A673 (cell line): ENCODE data around the gene H6PD. TPM values are rescaled to one million over a fixed set of nuclear protein-coding genes. Genes with fewer than 3 reads are reported as not detected.

Experiments
- BruUV-seq: library from RNA; stranded (reverse); fragments of 400-500 nt; replicated peaks from 2 replicates; lab custom pipeline; 2021; lab: Mats Ljungman, UMichigan
- CTCF ChIA-PET: fragments of 300-600 bp; sonication (Branson Sonifier 250); formaldehyde crosslinking; loops from one replicate; lab custom pipeline; 2022; ENCODE audit warnings: antibody characterized with exemption; lab: Charles Lee
- POLR2A ChIA-PET: fragments of 300-600 bp; sonication (Branson Sonifier 250); formaldehyde crosslinking; loops from one replicate; lab custom pipeline; 2022; ENCODE audit warnings: antibody characterized with exemption; ENCODE audit not compliant: low non-redundant PET; lab: Charles Lee
- DNase-seq: peaks from one replicate; pipeline ENCODE4 v3.0.0-alpha.2; 2015; ENCODE audit warnings: low spot score
- H3K27ac ChIP-seq: fragments of 200-600 bp; sonication (generic); 2 replicates; pipeline ENCODE4 v1.5.1; 2016; ENCODE audit warnings: mixed run types, low read depth, mild to moderate bottlenecking, mixed read lengths, antibody characterized with exemption, low read length; ENCODE audit not compliant: poor library complexity, severe bottlenecking
- H3K27me3 ChIP-seq: fragments of 200-600 bp; sonication (generic); replicated peaks from 2 replicates; pipeline ENCODE4 v1.6.1; 2017; ENCODE audit warnings: mixed run types, low read depth, mild to moderate bottlenecking, mixed read lengths, antibody characterized with exemption, low read length; ENCODE audit not compliant: insufficient read depth, poor library complexity
- H3K36me3 ChIP-seq: fragments of 200-600 bp; sonication (generic); 2 replicates; pipeline ENCODE4 v1.6.1; 2016; ENCODE audit warnings: mixed run types, mild to moderate bottlenecking, mixed read lengths, antibody characterized with exemption, low read length; ENCODE audit not compliant: insufficient read depth, poor library complexity, severe bottlenecking
- H3K4me1 ChIP-seq: fragments of 200-600 bp; sonication (generic); 2 replicates; pipeline ENCODE4 v1.6.1; 2017; ENCODE audit warnings: mixed run types, mild to moderate bottlenecking, mixed read lengths, antibody characterized with exemption, low read length; ENCODE audit not compliant: insufficient read depth, poor library complexity, severe bottlenecking
- H3K4me3 ChIP-seq: fragments of 200-600 bp; sonication (generic); 2 replicates; pipeline ENCODE4 v1.5.1; 2016; ENCODE audit warnings: low read depth, mixed run types, mild to moderate bottlenecking, mixed read lengths, low read length; ENCODE audit not compliant: poor library complexity, severe bottlenecking
- H3K9me3 ChIP-seq: fragments of 200-600 bp; sonication (generic); 2 replicates; pipeline ENCODE4 v1.6.1; 2016; ENCODE audit warnings: mixed run types, low read depth, mild to moderate bottlenecking, mixed read lengths, antibody characterized with exemption, low read length; ENCODE audit not compliant: poor library complexity, severe bottlenecking
- CTCF ChIP-seq: fragments of 300-800, 200-600 bp; sonication (generic); conservative IDR thresholded peaks from 2 replicates; pipeline ENCODE4 v1.5.1; 2017; ENCODE audit warnings: low read depth, mild to moderate bottlenecking, antibody characterized with exemption, low read length, moderate library complexity, mixed read lengths
- EZH2 ChIP-seq: fragments of 200-600 bp; sonication (generic); IDR thresholded peaks from 2 replicates; pipeline ENCODE4 v1.6.1; 2017; ENCODE audit warnings: borderline replicate concordance, low read depth, mild to moderate bottlenecking, mixed read lengths, antibody characterized with exemption, low read length; ENCODE audit not compliant: poor library complexity, severe bottlenecking
- intact Hi-C: fragments of 100-400 bp; cut with micrococcal nuclease; formaldehyde crosslinking; loops from one replicate; pipeline ENCODE4 v1.10.0; 2022; ENCODE audit not compliant: unreplicated experiment
- total RNA-seq: library from RNA; stranded (reverse); gene quantifications from 2 replicates; pipeline ENCODE4 v1.2.3, GENCODE V29; 2021

H6PD gene
- total RNA-seq, 1 experiment from 2014 or later = 6.2 TPM

GRCh38 chr1:9243066-9243739 lies 8.6 kb downstream of the H6PD start:
- Histone ChIP-seq H3K4me3 (no peak overlapping the region), H3K27ac (no peak overlapping the region), H3K36me3 (no peaks in the 10 kb centered on the region), H3K9me3 (no peaks in the 10 kb centered on the region), H3K4me1 (no peaks in the 10 kb centered on the region), H3K27me3 (no peaks in the 10 kb centered on the region)
- ChIA-PET CTCF (interaction anchor here (0.5 to 0.6 kb wide), 2 partner anchors 248 to 304 kb away, joined by 3 read pairs; no protein-coding TSS in a partner anchor), POLR2A (no interaction called here)
- TF ChIP-seq CTCF (no peak), EZH2 (no peak)
- intact Hi-C loops = no loop called here
- BruUV-seq = no TSS peak
- DNase-seq = no peak

- no peak for TF ChIP-seq EZH2
- TF ChIP-seq CTCF = no peak
- POLR2A ChIA-PET = no interaction called here
- BruUV-seq = no TSS peak
Measured at GRCh38 chr1:9244501-9245229, 10.1 kb downstream of the H6PD start.

GRCh38 chr1:9245230-9245619 lies 10.7 kb downstream of the H6PD start:
- CTCF ChIA-PET = no interaction called here
- Histone ChIP-seq H3K36me3 (no peaks in the 10 kb centered on the region), H3K4me1 (no peaks in the 10 kb centered on the region), H3K27me3 (peaks cover 5% of the 10 kb centered on the region), H3K4me3 (no peak overlapping the region), H3K27ac (no peak overlapping the region), H3K9me3 (no peaks in the 10 kb centered on the region)
- no peak for DNase-seq
- no TSS peak for BruUV-seq
- intact Hi-C loops = no loop called here
- POLR2A ChIA-PET = no interaction called here
- TF ChIP-seq EZH2 (no peak), CTCF (no peak)

More at GRCh38 chr1:9244501-9245229, 10.1 kb downstream of the H6PD start:
- H3K27ac ChIP-seq = no peak overlapping the region
- intact Hi-C loops = no loop called here
- DNase-seq = no peak
- H3K4me3 ChIP-seq = no peak overlapping the region
- CTCF ChIA-PET = no interaction called here
- peaks cover 5% of the 10 kb centered on the region for H3K27me3 ChIP-seq
- H3K9me3 ChIP-seq = no peaks in the 10 kb centered on the region
- H3K4me1 ChIP-seq = no peaks in the 10 kb centered on the region
- no peaks in the 10 kb centered on the region for H3K36me3 ChIP-seq
